Measurements from ENCODE around the gene TAB2. TPM values are rescaled to one million over a fixed set of nuclear protein-coding genes. Genes with fewer than 3 reads are reported as not detected.

Gene TAB2
- 28.0 TPM for polyA plus RNA-seq (2012; ENCODE audit: insufficient read length, low read depth)

DNA sequence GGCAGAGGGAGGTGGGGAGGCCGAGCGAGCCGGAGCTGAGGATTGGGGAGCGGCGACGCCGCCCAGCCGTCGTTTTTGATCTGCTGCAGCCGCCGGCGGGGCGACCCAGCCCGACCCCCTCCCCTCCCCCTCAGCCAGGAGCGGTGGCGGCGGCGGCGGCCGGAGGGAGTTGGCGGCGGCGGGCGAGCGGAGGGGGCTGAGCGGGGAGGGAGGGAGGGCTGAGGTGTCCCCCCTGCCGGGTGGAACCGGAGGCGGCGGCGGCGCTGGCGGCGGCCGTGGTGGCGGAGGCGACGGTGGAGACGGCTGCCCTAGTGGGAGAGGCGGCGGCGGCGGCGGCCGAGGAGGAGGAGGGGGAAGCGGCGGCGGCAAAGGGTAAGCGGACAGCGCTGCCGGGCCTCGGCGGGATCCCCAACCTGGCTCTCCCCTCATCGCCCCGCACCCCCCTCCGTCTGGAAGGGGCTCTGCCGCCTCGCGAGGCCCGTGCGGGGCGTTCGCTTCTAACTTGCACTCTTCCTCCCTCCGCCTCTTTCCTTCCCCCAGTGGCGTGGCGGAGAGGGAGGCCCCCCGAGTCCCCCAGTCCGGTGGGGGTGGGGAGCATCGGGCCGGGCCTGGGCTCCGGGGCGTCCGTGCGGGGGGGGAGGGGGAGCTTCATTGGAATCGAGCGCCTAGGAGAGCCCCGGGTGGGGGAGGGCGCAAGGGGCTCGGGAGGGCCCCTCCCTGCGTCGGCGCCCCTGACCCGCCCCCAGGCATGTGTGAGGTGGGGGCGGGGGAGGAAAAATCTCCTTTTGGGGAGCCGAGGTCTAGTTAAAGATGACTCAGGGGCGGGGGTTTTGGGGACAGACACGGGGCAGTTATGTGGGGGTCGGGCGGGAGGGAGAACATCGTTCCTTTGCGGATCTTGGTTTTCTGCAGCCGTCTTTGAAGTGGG is at the start of gene TAB2:
TSS of gene TAB2 (plus strand) at position 69 of the 928 bp plus-strand sequence. CDS start 52,286 bp downstream, outside the sequence.
- 0 out of 2 replicates have a peak, but pooled peaks have one; percentile 19 for TF ChIP-seq SIN3A (IDR thresholded peaks at IDR 0.05; ENCODE audit: borderline replicate concordance, insufficient read depth, low read length)
- TF ChIP-seq POLR2AphosphoS5 (IDR thresholded peaks at IDR 0.05; ENCODE audit: low read depth, low read length) = no peak
- TF ChIP-seq TAF1 (IDR thresholded peaks at IDR 0.05; ENCODE audit: borderline replicate concordance, insufficient read depth, low read length) = no peak
- peak; percentile 8 for TF ChIP-seq FOXP2 (optimal IDR thresholded peaks at IDR 0.05; ENCODE audit: borderline replicate concordance, extremely low read depth, extremely low read length, insufficient read depth)

GRCh38 chr6:149268146-149268545 is 49.4 kb upstream of the TAB2 start:
- TF ChIP-seq TAF1 (IDR thresholded peaks at IDR 0.05; ENCODE audit: borderline replicate concordance, insufficient read depth, low read length) (no peak), POLR2AphosphoS5 (IDR thresholded peaks at IDR 0.05; ENCODE audit: low read depth, low read length) (no peak), FOXP2 (optimal IDR thresholded peaks at IDR 0.05; ENCODE audit: borderline replicate concordance, extremely low read depth, extremely low read length, insufficient read depth) (no peak), SIN3A (IDR thresholded peaks at IDR 0.05; ENCODE audit: borderline replicate concordance, insufficient read depth, low read length) (no peak), REST (IDR thresholded peaks at IDR 0.05; ENCODE audit: insufficient read depth in 1 of 2, low read depth in 2 of 2, low read length in 2 of 2) (no peak)

GRCh38 chr6:149268768-149269167 is 48.7 kb upstream of the TAB2 start:
- TF ChIP-seq REST (IDR thresholded peaks at IDR 0.05; ENCODE audit: insufficient read depth in 1 of 2, low read depth in 2 of 2, low read length in 2 of 2) = no peak
- no peak for TF ChIP-seq SIN3A (IDR thresholded peaks at IDR 0.05; ENCODE audit: borderline replicate concordance, insufficient read depth, low read length)
- no peak for TF ChIP-seq TAF1 (IDR thresholded peaks at IDR 0.05; ENCODE audit: borderline replicate concordance, insufficient read depth, low read length)
- TF ChIP-seq FOXP2 (optimal IDR thresholded peaks at IDR 0.05; ENCODE audit: borderline replicate concordance, extremely low read depth, extremely low read length, insufficient read depth) = no peak
- TF ChIP-seq POLR2AphosphoS5 (IDR thresholded peaks at IDR 0.05; ENCODE audit: low read depth, low read length) = no peak

- TF ChIP-seq FOXP2 (optimal IDR thresholded peaks at IDR 0.05; ENCODE audit: borderline replicate concordance, extremely low read depth, extremely low read length, insufficient read depth) = no peak
- TF ChIP-seq SIN3A (IDR thresholded peaks at IDR 0.05; ENCODE audit: borderline replicate concordance, insufficient read depth, low read length) = no peak
- no peak for TF ChIP-seq REST (IDR thresholded peaks at IDR 0.05; ENCODE audit: insufficient read depth in 1 of 2, low read depth in 2 of 2, low read length in 2 of 2)
- no peak for TF ChIP-seq POLR2AphosphoS5 (IDR thresholded peaks at IDR 0.05; ENCODE audit: low read depth, low read length)
- no peak for TF ChIP-seq TAF1 (IDR thresholded peaks at IDR 0.05; ENCODE audit: borderline replicate concordance, insufficient read depth, low read length)
Observed at GRCh38 chr6:149270616-149271015, 46.9 kb upstream of the TAB2 start.

DNA sequence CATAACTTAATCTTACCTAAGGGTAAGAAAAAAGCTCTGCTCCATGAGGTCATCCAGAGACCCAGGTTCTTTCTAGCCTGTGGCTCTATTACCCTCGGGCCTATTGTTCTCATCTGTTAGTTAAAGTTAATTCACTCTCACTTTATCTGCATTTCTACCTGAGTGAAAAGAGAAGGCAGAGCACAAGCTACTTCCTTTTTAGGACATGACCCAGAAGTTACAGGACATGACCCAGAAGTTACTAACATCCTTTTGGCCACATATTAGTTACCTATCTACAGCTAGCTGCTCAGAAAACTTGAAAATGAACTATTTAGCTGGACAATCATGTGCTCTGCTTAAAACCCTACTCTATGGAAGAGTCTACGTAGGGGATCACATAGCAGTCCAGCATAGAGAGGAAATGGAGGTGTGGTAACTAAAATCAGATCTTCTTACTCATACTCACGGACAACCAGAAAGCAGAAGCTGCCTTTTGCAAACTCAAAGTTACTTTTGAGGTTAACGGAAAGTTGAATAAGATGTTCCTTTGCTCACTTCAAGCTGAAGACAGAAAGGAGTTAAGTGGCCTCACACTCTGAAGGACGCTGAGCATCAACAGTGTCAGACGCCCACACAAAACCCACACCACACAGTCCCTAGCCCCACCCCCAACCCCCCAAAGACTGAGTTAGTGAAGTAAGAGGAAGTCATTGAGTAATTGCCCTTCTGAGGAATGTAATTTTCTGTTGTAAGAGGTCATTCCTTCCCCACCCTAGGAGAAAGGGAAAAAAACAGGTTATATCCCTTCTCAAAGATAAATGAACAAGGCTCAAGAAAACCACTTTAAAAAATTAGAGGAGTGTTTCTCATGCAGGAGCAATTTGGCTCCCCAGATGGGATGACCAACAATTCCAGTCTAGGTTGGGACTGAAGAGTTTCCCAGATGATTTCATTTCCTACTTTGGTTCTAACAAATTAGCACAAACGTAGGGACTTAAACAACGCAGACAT is 45.9 kb upstream of the TAB2 start:
- TF ChIP-seq SIN3A (IDR thresholded peaks at IDR 0.05; ENCODE audit: borderline replicate concordance, insufficient read depth, low read length) (no peak), TAF1 (IDR thresholded peaks at IDR 0.05; ENCODE audit: borderline replicate concordance, insufficient read depth, low read length) (no peak), FOXP2 (optimal IDR thresholded peaks at IDR 0.05; ENCODE audit: borderline replicate concordance, extremely low read depth, extremely low read length, insufficient read depth) (no peak), REST (IDR thresholded peaks at IDR 0.05; ENCODE audit: insufficient read depth in 1 of 2, low read depth in 2 of 2, low read length in 2 of 2) (no peak), POLR2AphosphoS5 (IDR thresholded peaks at IDR 0.05; ENCODE audit: low read depth, low read length) (no peak)
